Endothelial cell of umbilical vein (primary cell): ENCODE results near the gene PPM1H. TPM values are rescaled to one million over a fixed set of nuclear protein-coding genes. Genes with fewer than 3 reads are reported as not detected.

Source experiments
- BruUV-seq: library from RNA; stranded (reverse); fragments of 400-500 nt; replicated peaks from 2 replicates; lab custom pipeline; 2021; lab: Mats Ljungman, UMichigan
- CTCF ChIA-PET: fragments of 300-600, 350-600 bp; sonication (Branson Sonifier 250); formaldehyde crosslinking; loops from one replicate; lab custom pipeline; 2021; ENCODE audit warnings: antibody characterized with exemption, inconsistent platforms; lab: Charles Lee
- POLR2A ChIA-PET: fragments of 300-600, 350-600 bp; sonication (Branson Sonifier 250); formaldehyde crosslinking; loops from one replicate; lab custom pipeline; 2021; ENCODE audit warnings: antibody characterized with exemption, inconsistent platforms; lab: Charles Lee
- DNase-seq: peaks from one replicate; pipeline ENCODE4 v3.0.0-alpha.2; 2011; ENCODE audit warnings: low read depth, low spot score
- FAIRE-seq: peaks from 2 replicates; lab custom pipeline; 2011; peaks lifted over from hg19 to GRCh38; lab: Jason Lieb, UNC
- H2AFZ ChIP-seq: 2 replicates; pipeline ENCODE4 v1.6.0; 2012; ENCODE audit warnings: low read depth, low read length, control low read depth, inconsistent platforms
- H3K27ac ChIP-seq: 2 replicates; pipeline ENCODE4 v1.5.1; 2011; ENCODE audit warnings: low read depth, mild to moderate bottlenecking, control low read depth, low read length, moderate library complexity; ENCODE audit not compliant: insufficient read depth
- H3K27me3 ChIP-seq, 2 experiments: 2 replicates each; pipeline versions ENCODE4 v1.6.0 to v1.6.1; 2011; ENCODE audit warnings: low read length in 2 of 2, mixed read lengths in 1 of 2; ENCODE audit not compliant: control insufficient read depth in 2 of 2, insufficient read depth in 2 of 2
- H3K36me3 ChIP-seq, 2 experiments: 2 replicates in 1 of 2; 3 replicates in 1 of 2; pipeline ENCODE4 v1.5.1; 2011; ENCODE audit warnings: low read length in 2 of 2, mild to moderate bottlenecking in 1 of 2, moderate library complexity in 1 of 2; ENCODE audit not compliant: control insufficient read depth in 2 of 2, insufficient read depth in 2 of 2; ENCODE audit errors: extremely low read depth in 1 of 2
- H3K4me1 ChIP-seq: 3 replicates; pipeline ENCODE4 v1.5.1; 2011; ENCODE audit warnings: mild to moderate bottlenecking, low read length; ENCODE audit not compliant: control insufficient read depth, insufficient read depth; ENCODE audit errors: extremely low read depth
- H3K4me2 ChIP-seq: 2 replicates; pipeline ENCODE4 v1.6.1; 2011; ENCODE audit warnings: low read length, control low read depth, mixed read lengths; ENCODE audit not compliant: insufficient read depth
- H3K4me3 ChIP-seq, 3 experiments: fragments of 200-600 bp in 1 of 3; sonication (generic), shearing (Covaris generic) in 1 of 3; replicated peaks in 1 of 3; 2 replicates each; pipeline ENCODE4 v1.5.1; 2011 to 2016; ENCODE audit warnings: control low read depth in 3 of 3, low read length in 3 of 3, mild to moderate bottlenecking in 2 of 3, inconsistent platforms in 1 of 3, low read depth in 1 of 3, moderate library complexity in 1 of 3; ENCODE audit not compliant: insufficient read depth in 1 of 3
- H3K79me2 ChIP-seq: 2 replicates; pipeline ENCODE4 v1.6.0; 2012; ENCODE audit warnings: low read length, inconsistent platforms; ENCODE audit not compliant: control insufficient read depth, insufficient read depth
- H3K9ac ChIP-seq: replicated peaks from 2 replicates; pipeline ENCODE3; 2011; ENCODE audit warnings: low read length, control low read depth; ENCODE audit not compliant: insufficient read depth; ENCODE audit errors: extremely low read depth
- H3K9me1 ChIP-seq: replicated peaks from 3 replicates; pipeline ENCODE4 v1.6.0; 2011; ENCODE audit warnings: mild to moderate bottlenecking, low read length; ENCODE audit not compliant: control insufficient read depth, insufficient read depth; ENCODE audit errors: extremely low read depth
- H3K9me3 ChIP-seq: replicated peaks from 2 replicates; pipeline ENCODE4 v1.5.1; 2012; ENCODE audit warnings: low read length, inconsistent platforms; ENCODE audit not compliant: control insufficient read depth, insufficient read depth
- H4K20me1 ChIP-seq: replicated peaks from 2 replicates; pipeline ENCODE3; 2011; ENCODE audit warnings: mild to moderate bottlenecking, low read length; ENCODE audit not compliant: control insufficient read depth, insufficient read depth; ENCODE audit errors: extremely low read depth
- CTCF ChIP-seq, 2 donors: IDR thresholded peaks; 1 replicate in 1 of 2; 2 replicates in 1 of 2; pipeline ENCODE4 v1.5.1; 2011; ENCODE audit warnings: low read length in 2 of 2, mild to moderate bottlenecking in 2 of 2, moderate library complexity in 2 of 2, control low read depth in 1 of 2, inconsistent platforms in 1 of 2, low read depth in 1 of 2; ENCODE audit not compliant: insufficient read depth in 1 of 2; ENCODE audit errors: extremely low read depth in 1 of 2
- EZH2 ChIP-seq: IDR thresholded peaks from 2 replicates; pipeline ENCODE4 v1.6.1; 2012; ENCODE audit warnings: borderline replicate concordance, low read depth, mild to moderate bottlenecking, moderate library complexity, low read length, inconsistent platforms; ENCODE audit not compliant: severe bottlenecking
- FOS ChIP-seq: IDR thresholded peaks from 2 replicates; pipeline ENCODE4 v1.6.1; 2011; ENCODE audit warnings: mild to moderate bottlenecking, low read length, moderate library complexity, borderline replicate concordance; ENCODE audit not compliant: insufficient read depth
- GATA2 ChIP-seq: IDR thresholded peaks from 2 replicates; pipeline ENCODE4 v1.7.0; 2011; ENCODE audit warnings: low read depth, mild to moderate bottlenecking, moderate library complexity, mixed read lengths, low read length; ENCODE audit not compliant: insufficient read length, insufficient read depth
- JUN ChIP-seq: IDR thresholded peaks from 2 replicates; pipeline ENCODE4 v1.6.1; 2011; ENCODE audit warnings: borderline replicate concordance, low read depth; ENCODE audit not compliant: insufficient read length, insufficient read depth
- MAX ChIP-seq: IDR thresholded peaks from 2 replicates; pipeline ENCODE4 v1.6.1; 2011; ENCODE audit not compliant: insufficient read depth, insufficient read length
- MYC ChIP-seq: IDR thresholded peaks from one replicate; pipeline ENCODE4 v1.6.1; 2011; ENCODE audit warnings: mild to moderate bottlenecking, low read depth, low read length
- POLR2A ChIP-seq: IDR thresholded peaks from 2 replicates; pipeline ENCODE4 v1.6.1; 2012; ENCODE audit warnings: low read depth, mild to moderate bottlenecking, control low read depth, low read length
- POLR2AphosphoS5 ChIP-seq: IDR thresholded peaks from 2 replicates; pipeline ENCODE4 v1.6.1; 2012; ENCODE audit warnings: low read depth, mild to moderate bottlenecking, control low read depth, low read length, moderate library complexity; ENCODE audit not compliant: insufficient read depth
- dilution Hi-C: fragments of 300-500 bp; cut with MboI; formaldehyde crosslinking; loops from one replicate; pipeline ENCODE4 v1.15.0; 2019; ENCODE audit warnings: low sequenced_read_pairs; ENCODE audit not compliant: extremely low pct_ligation_motif_present
- intact Hi-C: fragments of 100-400 bp; cut with micrococcal nuclease; formaldehyde crosslinking; loops from one replicate; pipeline ENCODE4 v1.10.0; 2022
- polyA plus RNA-seq, 4 experiments: library from polyadenylated mRNA; depleted of rRNA in 3 of 4; stranded (reverse) in 3 of 4; unstranded in 1 of 4; fragments of >200 nt; gene quantifications; 2 replicates each; pipeline versions ENCODE4 v1.2.1 to v1.2.3, GENCODE V29; 2011 to 2012; ENCODE audit warnings: missing spikeins in 1 of 4
- total RNA-seq: library from RNA; stranded (reverse); gene quantifications from 2 replicates; pipeline ENCODE4 v1.2.3, GENCODE V29; 2021

PPM1H gene
- total and polyA plus RNA-seq, 2 donors (not counting 3 experiments of a cell fraction or from before 2014, with no cell fraction given), result 1.0 to 7.2 TPM

DNA sequence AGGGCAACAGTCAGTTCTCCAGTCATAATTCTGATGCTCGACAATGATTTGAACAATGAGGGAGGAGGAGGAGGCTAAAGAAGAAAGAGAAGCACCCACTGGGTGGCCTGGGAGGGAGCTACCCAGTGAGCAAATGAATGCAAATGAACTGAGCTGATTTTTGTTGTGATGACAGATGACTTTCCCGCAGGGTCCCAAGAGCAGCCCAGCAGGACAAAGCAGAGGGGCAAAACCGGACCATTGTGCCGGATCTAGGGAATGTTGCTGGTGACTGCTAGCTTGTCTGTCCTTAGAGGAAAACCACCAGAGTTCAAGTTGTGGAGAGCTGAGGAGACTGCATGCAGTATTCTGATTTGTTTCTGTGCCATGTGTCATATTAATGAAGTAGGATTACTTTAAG, 305.5 kb downstream of the PPM1H start:
- H3K9me3 ChIP-seq, result no peaks in the 10 kb centered on the region
- dilution Hi-C loops, result no loop called here
- no peak overlapping the region for H3K27ac ChIP-seq
- ChIA-PET POLR2A (no interaction called here), CTCF (interaction anchor here (0.7 to 2.3 kb wide), 8 partner anchors 11 to 170 kb away, joined by 3 to 7 read pairs (median 4); no protein-coding TSS in a partner anchor)
- no peak overlapping the region for H3K9ac ChIP-seq
- no peak overlapping the region for H3K4me3 ChIP-seq
- no peak for TF ChIP-seq POLR2A
- TF ChIP-seq CTCF (IDR thresholded peaks at IDR 0.05; ENCODE audit: extremely low read depth in 1 of 2, insufficient read depth in 1 of 2, low read depth in 1 of 2, low read length in 2 of 2), result no peak
- no peak for TF ChIP-seq MYC
- TF ChIP-seq JUN, result no peak
- TF ChIP-seq MAX, result no peak
- TF ChIP-seq EZH2, result no peak
- TF ChIP-seq POLR2AphosphoS5, result no peak
- TF ChIP-seq GATA2, result no peak
- no peak for TF ChIP-seq FOS
- no peaks in the 10 kb centered on the region for H4K20me1 ChIP-seq
- H3K79me2 ChIP-seq, result no peaks in the 10 kb centered on the region
- H3K36me3 ChIP-seq, result no peaks in the 10 kb centered on the region
- intact Hi-C loops, result no loop called here
- no TSS peak for BruUV-seq
- no peak overlapping the region for H3K4me2 ChIP-seq
- no peaks in the 10 kb centered on the region for H3K9me1 ChIP-seq
- peaks cover 17% of the 10 kb centered on the region for H3K4me1 ChIP-seq
- DNase-seq, result no peak
- H2AFZ ChIP-seq, result no peak overlapping the region
- FAIRE-seq, result no peak
- no peaks in the 10 kb centered on the region for H3K27me3 ChIP-seq
